ENCODE results near the gene CHPF.

The CHPF gene

DNA sequence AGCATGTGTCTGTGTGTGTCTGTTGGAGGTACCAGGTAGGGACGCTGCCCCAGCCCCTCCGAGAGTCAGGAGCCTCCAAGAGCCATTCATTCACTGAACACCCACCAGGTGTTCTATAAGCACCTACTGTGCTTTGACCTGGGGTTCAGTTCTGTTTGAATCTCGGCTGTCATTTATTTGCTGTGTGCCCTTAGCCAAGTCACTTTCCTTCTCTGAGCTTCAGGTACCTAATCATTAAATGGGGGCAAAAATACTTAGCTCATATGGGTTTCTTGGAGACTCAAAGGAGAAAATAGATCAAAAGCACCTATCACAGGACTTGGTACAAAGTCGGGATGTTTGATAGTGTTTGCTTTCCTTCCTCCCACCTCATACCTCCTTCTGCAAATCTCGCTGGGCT, 16.1 kb downstream of the CHPF start:
- no peak for DNase-seq

DNA sequence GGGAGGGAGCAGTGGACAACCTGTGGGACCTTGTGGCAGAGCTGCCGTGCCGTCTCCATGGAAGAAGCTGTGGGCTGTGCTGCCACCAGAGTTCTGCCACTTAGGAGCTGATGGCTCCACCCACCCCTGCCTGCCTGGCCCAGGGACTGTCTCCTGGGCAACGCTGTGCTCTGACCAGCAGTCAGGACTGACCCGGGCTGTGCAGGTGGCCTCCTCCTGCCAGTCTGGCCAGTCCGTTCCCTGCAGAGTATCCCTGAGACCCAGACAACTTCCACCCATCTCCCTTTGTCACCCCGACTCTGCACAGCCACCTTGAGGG, 16.6 kb downstream of the CHPF start:
- no peak for DNase-seq

DNA sequence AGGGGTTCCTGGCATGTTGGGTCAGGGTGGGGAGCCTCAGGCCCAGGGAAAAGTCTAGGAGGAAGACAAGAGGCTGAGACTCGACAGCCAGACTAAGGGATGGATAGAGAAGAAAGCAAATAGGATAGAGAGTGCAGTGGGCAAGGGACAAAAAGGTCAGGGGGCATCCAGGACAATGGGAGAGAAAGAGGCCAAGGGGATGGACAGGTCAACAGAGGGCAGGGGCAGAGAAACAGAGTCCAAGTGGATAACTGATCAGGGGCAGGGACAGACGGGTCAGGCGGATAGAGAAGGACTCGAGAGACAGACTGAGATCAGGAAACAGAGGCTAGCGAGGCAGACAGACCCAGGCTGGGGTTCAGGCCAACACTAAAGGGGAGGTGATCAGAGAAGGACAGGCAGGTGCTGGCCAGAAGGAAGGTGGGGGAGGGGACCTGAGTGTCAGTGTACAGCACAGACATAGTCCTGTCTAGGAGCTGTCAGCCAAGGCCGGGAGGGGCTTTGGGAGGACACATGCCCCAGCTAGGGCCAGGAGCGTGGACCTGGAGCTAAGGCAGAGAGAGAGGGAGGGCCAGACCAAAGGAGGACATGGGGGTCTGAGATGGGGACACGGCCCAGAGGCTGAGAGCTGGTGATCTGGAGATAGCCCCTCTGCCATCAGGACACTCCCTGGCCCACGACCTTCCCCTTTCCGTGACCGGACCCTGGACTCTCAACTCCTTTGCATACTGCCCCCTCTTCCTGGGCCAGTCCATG, 17.1 kb downstream of the CHPF start:
- DNase-seq: no peak

DNA sequence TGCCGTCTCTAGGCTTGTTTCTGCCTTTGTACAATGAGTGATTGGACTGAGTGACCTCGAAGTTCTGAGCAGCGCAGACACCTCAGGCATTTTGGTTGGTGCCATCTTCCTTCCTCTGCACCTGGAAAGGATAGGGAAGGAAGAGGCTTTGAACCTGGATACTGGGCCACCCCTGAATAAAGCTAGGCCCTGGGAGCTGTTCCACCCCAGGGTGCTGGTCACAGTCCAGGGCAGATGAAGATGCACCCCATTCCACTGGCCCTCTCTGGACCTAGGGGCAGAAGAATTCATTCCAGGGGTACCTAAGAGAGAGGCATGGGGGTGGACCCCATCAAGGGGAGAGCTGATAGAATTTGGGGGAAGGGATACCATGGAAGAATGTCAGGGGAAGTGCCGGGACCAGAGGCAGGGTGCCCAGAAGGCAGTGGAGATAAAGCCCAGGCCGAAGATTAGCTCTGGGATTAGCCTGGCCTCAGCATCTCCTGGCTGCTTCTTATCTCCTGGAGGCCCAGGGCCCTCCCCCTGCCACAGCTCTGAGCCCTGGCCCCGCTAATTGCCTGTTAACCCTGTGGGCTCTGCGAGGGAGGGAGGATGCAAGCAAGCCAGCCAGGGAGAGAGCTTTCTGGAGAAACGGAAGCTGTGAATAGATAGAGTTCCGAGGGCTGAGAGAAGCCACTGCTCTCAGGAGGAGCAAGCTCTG, 17.9 kb downstream of the CHPF start:
- no peak for DNase-seq

DNA sequence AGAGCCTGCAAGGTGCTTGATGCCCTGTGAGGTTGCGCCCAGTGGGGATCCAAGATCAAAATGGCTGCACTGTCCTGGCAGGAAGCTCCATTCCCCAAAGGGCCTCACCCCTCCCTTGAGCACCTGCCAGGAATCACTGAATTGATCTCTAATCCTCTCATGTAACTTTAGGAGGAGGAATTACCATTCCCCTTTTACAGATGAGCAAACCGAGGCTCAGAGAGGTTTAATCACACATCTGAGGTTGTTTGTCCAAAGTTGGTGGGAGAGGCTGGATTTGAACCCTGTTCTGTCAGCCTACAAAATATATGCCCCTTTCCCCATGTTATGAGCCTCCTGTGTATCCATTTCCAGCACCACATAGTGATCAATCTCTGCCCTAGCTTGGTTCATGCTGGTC, 18.8 kb downstream of the CHPF start:
- no peak for DNase-seq

DNA sequence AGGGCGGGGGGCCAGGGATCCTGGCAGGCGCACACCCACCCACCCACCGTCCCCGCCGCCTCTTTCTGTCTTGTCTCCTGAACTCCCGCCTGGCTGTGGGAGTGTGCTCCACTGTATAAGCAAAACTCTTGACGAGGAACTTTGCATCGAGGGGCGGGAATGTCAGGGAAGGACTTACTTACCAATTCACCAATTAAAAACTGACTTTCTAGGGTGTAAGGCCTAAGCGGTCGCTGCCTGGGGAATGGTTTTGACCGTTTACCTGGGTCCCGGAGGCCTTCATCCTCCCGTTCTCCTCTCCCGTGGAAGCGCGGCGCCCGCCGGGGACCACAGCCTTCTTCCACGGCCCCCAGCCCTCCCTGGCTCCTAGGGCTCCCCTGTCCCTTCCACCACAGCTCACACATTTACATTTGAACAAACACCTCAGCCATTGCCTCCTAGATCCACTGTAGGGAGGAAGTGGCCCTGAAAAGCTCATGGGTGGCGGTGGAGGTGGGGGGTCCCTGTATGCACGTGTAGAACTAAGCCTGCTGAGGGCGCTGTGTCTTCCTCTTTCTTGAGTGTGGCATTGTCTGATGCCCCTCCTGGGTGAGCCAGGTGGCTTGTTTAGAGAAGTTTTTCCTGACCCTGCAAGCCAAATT, 20.5 kb downstream of the CHPF start:
- peak; percentile 38 for DNase-seq

DNA sequence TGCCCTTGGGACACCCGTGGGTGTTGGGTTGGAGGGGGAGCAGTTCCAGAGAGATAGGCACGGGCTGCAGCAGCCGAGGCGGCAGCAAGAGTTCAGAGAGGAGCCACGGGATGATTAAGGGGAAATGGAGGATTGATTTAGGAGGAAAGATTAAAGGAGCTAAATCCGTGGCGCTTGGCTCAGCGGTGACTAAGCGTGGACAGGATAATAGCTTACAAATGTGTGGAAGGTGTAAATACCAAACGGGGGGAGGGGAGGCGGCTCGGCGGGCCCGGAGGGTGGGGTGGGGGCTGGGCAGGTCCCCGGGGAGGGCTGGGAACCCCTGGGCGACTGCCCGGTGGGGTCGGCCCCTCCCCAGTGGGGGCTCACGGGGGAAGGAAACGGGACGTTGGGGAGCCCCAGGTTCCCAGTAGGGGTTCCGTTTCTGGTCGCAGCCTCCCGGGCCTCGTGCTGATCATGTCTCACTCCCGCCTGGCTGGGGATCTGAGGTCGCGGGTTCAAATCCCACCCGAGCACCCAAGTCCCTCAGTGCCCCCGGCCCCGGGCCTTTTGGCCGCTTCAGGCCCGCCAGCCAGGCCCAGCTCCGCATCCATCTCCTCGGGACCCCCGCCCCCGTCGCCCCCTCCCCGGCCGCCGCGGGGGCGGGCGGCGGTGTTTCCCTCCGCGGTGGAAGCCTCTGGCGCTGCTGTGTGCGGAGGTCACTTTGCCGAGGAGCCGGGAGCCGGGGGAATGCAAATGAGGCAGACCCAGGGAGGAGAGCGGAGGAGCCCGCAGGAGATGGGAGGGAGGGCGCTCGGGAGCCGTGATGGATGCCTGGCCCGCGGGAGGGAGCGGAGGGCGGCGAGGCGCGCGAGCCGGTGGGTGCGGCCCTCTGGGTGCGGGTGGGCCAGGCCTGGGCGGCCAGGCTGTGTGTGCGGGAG, 21.2 kb downstream of the CHPF start:
- DNase-seq: peak; percentile 62

DNA sequence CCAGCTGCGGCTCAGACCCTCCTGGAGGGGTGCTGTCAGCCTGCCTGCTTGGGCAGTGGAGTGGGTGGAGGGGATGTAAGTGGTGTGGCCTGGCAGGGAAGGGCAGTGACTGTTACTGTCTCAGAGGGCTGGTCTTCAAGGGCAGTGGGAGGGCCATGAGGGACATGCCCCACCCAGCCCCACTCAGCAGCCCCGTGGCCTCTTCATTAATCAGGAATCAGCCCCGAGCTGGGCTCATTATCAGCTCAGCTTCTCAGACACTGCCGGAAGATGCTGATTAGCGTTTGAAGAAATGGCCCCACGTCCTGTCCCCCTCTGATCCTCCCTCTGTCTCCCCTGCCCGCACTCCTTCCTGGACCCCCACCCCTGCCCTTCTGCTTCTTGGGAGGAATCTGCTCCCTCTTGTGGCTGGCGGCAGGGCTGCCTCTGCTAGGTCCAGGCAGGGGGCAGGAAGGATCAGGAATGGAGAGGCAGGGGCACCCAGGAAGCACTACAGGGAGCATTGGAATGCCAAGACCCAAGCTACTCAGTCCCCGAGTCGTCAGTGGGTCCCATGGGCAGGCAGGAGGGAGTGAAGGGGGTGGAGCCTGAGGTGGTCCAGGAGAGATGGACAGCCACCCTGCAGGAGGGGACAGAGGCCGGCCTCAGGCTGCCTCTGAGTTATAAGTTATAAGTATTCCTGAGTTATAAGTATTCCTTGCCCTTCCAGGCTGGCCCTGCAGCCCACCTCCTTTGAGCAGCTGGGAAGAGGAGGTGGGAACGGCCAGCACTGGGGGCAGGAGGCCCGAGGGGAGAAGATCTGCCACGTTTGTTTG, 22.3 kb downstream of the CHPF start:
- no peak for DNase-seq

DNA sequence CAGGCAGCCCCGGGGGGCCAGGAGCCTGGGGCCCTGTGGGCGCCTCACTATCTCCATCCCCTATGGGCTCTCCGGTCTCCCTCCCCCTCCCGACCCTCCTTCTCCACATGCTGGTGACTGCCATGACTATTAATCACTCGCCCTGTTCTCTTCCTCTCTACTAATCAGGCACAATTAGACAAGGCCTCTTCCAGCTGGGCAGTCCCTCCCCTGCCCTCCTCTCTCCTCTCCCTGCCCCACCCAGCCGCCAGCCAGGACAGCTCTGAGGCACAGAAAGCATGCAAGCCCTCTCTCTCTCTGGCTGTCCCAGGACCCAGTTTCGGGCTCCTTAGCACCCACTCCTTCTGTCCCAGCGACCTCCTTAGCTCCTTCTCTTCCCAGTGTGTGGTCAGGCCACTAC, 23.5 kb downstream of the CHPF start:
- DNase-seq: no peak

DNA sequence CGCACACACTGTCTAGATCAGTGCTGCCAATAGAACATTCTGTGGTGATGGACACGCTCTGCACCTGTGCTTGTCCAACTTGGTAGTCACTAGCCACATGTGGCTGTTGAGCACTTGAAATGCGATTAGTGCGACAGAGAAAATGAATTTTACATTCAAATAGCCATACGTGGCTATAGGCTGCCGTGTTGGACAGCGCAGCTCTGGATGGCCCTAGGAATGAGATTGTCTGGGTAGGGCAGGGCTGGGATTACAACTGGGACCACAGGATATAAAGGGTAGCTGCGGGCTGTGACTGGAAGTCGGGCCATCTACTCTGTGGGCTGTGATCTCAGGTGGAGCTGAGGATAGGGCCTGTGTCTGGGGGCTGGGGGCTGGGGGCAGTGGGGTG, 24.1 kb downstream of the CHPF start:
- no peak for DNase-seq

DNA sequence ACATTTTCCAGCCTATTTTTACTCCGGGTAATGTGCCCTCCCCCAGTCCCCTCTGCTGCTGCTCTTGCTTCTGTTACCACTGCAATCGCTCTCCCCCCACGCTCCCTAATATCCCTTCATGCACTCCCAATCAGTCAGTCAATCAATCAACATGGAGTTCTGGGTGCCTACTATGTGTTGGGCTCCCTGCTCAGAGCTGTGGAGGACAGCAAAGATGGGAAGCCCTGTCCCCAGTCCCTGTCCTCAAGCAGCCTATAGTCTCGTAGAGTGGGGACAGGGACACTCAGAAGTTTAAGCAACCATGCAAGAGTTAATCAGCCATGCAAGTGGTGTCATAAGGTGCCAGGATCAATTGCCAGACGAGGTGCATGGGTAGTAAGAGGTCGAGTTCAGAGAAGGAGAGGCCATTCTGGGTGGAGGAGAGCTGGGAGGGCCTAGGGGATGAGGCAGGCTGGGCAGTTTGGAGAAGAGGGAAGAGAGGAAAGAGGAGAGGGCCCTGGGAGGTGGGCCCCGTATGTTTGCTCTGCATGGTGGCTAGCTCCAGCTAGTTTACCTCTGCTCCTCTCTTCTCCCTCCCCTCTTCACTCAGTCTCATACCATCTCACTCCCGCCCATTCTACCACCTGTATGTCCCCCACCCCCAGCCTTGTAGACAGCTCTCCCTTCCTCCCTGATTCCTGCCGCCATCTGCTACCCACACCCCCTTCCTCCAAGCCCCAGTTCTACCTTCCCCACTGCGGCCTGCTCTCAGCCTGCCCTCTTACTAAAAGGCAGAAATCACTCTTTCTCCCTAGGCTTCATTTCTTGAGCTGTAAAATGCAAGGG, 25.4 kb downstream of the CHPF start:
- DNase-seq: no peak

DNA sequence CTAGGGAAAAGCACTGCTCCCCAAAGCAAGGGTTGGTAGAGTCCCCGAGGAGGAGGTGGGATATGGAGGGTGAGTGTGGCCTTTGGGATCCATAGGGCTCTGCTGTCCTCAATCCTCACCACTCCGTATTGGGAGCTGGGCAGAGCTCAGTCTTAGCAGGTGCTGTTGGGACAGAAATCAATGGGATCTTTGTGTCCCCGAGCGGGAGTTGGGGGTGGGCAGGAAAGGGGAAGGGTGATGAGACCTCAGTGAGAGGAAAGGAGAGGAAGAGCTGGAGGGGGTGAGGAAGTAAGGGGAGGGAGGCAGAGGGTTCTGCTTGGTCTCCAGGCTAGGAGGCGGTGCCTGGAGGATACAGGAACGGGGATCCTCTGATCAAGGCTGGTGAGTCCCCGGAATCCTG, 26.7 kb downstream of the CHPF start:
- DNase-seq: no peak

DNA sequence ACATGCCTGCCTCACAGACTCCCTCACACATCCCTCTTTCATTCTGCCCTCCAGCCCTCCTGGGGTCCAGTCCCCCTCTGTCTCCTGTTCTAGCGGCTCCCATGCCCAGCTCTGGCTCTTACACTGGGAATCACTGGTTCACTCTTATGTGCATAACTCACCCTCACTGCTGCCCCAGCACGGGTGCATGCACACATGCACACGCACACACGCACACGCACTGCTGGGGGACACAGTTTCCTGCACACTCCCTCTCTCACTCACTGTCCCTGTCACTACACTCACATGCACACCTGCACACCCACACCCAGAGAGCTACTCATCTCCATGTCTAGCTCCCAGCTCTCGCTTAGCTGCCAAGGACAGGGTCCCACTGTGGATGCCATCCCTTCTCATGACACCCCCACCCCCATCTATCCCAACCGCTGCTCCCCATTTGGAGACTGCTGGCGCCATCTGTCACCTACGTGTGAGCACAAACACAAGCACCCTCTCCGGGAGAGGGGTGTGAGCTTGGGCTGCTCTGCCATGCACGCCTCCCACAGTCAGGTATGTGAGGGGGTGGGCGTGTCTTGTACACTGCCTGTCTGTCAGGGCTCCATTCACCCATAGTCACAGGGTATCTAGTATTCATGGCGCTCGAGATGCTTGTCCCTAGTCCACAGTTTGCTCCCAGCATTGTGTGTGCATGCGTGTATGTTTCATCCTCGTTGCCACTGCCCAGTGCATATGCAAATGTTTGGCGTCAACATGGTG, 27.6 kb downstream of the CHPF start:
- DNase-seq: no peak

DNA sequence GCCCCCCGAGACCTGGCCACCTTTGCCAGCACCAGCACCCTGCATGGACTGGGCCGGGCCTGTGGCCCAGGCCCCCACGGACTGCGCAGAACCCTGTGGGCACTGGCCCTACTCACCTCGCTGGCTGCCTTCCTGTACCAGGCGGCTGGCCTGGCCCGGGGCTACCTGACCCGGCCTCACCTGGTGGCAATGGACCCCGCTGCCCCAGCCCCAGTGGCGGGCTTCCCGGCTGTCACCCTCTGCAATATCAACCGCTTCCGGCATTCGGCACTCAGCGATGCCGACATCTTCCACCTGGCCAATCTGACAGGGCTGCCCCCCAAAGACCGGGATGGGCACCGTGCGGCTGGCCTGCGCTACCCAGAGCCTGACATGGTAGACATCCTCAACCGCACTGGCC, 28.8 kb downstream of the CHPF start:
- DNase-seq: no peak

DNA sequence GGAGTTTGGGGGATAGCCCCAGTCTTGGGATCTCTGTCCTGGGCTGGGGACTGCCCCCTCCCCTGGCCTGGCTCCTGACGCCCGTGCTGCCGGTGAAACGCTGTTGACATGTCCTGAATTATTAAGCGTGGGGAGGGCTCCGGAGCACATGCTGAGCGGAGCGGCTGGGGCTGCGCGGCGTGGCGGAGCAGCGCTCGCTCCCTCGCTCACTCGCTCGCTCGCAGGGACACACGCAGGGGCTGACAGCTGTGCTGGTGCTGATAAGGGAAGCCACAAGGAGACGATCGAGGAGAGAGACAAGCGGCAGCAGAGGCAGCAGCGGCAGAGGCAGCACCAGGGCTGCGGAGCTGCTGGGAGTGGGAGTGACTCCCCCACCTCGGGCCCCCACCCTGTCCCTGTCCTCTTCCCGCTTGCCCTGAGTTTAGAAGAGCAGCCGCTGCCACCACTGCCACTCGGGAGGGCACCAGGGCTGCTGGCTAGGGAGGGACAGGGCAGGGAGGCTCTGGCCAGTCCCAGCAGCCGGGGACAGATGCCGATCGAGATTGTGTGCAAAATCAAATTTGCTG, 29.3 kb downstream of the CHPF start, which contains the start of gene ASIC4:
Gene ASIC4, plus strand, starts transcription at position 287 of the 566 bp plus-strand sequence. Its CDS starts 243 bp downstream, at position 530.
- no peak for DNase-seq

DNA sequence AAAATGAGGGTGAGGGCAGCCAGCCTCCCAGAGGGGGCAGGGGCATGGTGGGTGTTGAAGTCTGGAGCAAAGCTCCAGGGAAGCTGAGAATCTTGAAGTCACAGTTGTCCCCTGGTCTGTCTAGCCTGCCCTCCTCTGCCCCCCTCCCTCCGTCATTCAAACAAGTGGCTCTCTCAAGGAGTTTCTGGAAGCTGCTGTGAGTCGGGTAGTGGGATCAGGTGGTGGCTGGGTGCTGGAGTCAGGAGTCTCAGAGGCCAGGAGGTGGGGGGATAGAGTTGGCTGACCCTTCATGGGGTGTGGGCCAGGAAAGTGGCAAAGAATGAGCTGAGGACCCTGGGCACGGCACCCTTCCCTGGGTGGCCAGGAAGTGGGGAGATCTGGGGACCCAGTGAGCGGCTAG, 29.8 kb downstream of the CHPF start:
- DNase-seq: no peak

DNA sequence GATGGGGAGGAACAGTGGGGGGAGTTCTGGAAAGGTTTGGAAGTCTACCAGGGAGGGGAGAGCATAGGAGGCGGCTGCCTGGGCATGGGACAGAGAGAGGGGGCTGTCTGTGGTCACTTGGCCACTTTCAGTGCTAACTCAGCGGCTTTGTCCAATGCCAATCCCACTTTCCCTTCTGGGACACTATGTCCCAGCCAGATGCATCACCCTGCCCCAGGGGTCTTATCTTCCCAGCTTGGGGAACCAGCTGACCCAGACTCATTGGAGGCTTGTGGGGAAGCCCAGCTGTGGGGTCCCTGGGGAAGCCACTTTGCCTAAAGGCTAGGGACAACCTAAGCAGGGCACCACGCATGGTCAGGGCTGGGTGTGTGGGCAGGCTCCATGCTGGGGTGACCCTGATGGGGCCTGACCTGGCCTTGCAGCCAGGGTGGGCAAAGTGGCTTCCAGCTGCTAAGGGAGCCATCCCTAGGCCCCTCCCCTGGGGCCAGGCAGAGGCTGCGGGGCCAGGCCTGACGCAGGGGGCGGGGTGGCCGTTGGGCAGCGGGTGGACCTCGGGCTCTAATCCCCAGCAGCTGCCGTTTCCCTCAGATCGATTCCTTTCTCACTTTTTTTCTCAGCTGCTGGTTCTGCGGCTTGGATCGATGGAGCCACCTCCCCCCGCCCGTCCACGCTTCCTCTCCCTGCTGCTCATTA, 30.9 kb downstream of the CHPF start:
- DNase-seq: no peak

DNA sequence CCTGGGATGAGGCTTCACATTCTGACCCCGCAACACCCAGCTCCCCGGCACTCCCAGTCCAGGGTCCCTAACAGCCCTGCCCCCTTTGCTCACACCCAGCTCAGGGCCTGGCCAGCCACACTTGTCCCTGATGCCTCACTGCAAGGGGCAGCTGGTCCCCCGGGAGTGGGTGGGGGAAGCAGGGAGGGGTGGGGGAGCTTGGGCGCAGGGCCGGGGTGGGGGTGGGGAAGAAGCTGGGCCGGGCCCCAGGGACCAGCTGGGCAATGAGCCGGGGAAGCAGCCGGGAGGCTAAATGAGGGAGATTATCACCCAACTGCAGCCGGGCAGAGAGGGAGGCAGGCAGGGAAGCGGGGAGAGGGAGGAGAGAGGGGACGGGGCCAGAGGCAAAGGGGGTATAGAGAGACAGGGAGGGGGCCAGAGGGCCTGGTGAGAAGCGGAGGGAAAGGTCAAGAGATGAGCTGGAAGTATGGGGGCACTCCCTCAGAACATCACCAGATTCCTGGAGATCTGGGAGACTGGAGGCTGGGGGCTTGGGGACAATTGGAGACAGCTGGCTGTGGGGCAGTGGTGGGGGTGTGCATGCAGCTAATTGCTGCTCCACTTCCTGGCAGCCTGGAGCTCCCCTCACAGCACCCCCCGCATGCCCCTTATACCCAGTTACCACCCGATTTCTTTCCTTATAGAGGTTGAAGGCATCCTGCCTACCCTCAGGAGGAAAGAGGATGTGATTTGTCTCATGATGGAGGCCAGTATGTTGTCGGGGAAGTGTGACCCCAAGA, 31.9 kb downstream of the CHPF start:
- no peak for DNase-seq
